ENCODE measurements around the gene RPL27.
A peak's percentile ranks its signal among the peaks of the same experiment; 100 is the strongest.

RPL27 gene

GRCh38 chr17:43021741-43022512 is 23.7 kb downstream of the RPL27 start, which contains the start of gene VAT1:
Gene VAT1 (minus strand): TSS chr17:43022385. CDS start chr17:43022322, 63 bp downstream.
- peak; percentile 79 for DNase-seq

DNA sequence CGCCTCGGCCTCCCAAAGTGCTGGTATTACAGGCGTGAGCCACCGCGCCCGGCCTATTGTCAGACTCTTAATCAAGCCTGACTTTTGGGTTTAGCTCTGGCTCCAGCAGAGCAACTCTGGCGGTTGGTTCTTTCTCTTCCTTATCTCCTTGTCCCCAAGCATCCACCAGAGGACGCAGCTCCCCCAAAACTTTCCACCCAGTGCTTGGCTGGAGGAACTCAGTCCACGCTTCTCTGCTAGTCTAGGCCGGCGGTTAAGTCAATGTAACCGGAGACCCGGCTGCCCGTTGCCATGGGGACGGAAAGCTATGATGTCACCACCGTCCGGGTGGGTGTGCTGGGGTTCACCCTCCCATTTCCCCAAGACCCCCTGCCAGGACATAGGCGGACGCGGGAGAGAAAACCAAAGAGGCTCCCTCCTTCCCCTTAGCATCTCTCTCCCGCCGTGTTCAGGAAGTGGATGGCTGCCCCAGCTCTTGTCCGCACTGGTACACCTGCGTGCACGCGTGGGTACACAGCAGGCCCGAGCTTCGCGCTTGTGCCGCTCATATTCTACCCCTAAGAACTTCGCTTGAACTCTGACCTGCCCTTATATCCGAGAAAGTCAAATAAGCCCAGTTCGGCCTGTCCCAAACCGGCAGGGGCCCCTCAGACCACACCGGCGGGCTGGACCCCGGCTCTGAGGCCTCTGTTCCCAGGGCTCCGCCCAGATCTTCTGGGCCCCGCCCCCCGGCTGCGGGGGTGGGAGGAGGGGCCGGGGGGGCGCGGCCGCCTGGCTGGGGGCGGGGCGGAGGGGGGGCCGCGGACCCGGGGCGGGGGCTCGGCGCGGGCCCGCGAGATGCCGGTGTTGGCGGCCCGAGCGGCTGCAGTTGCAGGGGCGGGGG is 26.4 kb downstream of the RPL27 start, which contains the start of gene RND2:
TSS of gene RND2 (plus strand) at position 825 of the 883 bp plus-strand sequence. CDS start 117 bp downstream, outside the sequence.
- DNase-seq: peak; percentile 97

- no peak for DNase-seq
These were observed 27.1 kb downstream of the RPL27 start for GRCh38 chr17:43025290-43025657.

DNA sequence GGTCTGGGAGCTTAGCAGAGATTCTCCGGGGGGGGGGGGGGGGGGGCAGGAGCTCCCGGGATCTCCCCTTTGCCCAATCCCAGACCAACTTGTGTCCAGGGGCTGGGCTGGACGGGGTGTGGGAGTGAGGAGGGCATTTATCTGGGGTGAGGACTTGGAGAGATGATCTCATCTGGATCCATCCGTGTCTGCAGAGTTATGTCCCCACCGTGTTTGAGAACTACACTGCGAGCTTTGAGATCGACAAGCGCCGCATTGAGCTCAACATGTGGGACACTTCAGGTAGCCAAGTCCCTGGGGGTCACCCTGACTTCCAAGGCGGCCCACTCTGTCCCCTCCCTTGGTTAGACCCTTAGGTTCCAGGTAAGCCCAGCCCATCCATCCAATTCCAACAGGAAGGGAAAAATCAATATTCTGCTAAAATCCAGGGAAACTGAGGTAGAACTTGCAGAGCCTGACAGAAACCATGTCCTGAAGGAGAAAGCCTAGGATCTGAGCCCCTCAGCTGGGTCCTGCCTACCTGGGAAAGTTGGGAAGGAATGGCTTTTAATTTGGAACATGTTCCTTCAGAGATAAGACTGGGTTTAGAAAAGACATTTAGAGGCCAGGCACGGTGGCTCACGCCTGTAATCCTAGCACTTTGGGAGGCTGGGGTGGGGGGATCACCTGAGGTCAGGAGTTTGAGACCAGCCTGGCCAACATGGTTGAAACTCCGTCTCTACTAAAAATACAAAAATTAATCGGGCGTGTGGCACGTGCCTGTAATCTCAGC is 27.7 kb downstream of the RPL27 start:
- DNase-seq: no peak

DNA sequence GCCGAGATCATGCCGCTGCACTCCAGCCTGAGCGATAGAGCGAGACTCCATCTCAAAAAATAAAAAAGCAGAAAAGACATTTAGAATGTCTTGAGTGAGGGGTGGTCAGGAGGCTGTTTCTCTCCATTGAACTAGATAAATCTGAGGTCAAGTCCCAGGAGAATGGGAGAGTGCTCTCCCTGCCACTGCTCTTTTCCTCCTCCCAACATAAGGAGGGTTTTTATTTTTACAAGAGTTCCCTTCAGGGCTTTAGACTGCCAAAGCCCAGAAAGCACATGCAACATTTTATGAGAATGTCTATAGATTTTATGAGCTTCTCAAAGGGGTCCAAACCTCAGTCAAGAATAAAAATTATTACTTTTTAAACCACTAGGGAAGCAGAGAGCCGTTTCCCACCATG is 28.4 kb downstream of the RPL27 start:
- DNase-seq: no peak

- DNase-seq: no peak
These were observed 29.1 kb downstream of the RPL27 start for GRCh38 chr17:43027091-43028032.

DNA sequence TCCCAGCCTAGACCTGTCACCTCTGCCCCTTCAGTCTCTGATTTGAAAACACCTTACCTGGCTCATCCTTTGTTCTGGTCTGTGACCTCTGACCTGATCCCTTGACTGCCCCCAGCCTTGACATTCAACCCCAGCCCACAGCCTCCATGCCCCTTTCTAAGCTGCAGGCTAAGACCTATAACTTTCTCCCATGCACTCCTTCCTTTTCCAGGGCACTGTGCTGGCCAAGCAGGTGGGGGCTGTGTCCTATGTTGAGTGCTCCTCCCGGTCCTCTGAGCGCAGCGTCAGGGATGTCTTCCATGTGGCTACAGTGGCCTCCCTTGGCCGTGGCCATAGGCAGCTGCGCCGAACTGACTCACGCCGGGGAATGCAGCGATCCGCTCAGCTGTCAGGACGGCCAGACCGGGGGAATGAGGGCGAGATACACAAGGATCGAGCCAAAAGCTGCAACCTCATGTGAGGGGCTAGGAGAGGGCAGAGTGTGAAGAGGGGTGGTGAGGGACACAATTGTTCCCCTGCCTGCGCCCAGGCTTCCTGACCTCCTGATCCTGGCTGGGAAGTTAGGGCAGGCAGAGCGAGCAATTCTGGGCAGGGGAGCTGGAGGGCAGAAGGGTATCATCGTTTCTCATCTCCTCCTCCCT is 30.1 kb downstream of the RPL27 start:
- DNase-seq: no peak

GRCh38 chr17:43030137-43030767 is 32.0 kb downstream of the RPL27 start:
- no peak for DNase-seq

DNA sequence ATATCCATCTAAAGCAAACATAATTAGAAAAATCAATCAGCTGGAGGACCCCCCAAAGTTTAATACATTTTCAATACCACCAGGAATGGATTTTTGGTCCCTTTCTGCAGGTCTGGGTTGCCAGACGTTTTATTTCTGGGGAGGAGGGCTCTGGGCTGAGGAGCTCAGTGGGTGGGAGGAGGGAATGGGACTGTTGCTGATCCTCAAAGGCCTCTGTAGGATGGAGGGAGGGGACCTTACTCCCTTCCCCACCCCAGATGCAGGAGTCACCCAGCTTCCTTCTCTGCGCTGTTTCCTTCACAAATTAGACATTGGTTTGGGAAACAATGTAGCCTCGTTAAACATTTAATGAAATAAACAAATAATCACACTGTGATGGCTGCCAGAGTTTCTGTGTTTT is 33.4 kb downstream of the RPL27 start:
- DNase-seq: no peak

DNA sequence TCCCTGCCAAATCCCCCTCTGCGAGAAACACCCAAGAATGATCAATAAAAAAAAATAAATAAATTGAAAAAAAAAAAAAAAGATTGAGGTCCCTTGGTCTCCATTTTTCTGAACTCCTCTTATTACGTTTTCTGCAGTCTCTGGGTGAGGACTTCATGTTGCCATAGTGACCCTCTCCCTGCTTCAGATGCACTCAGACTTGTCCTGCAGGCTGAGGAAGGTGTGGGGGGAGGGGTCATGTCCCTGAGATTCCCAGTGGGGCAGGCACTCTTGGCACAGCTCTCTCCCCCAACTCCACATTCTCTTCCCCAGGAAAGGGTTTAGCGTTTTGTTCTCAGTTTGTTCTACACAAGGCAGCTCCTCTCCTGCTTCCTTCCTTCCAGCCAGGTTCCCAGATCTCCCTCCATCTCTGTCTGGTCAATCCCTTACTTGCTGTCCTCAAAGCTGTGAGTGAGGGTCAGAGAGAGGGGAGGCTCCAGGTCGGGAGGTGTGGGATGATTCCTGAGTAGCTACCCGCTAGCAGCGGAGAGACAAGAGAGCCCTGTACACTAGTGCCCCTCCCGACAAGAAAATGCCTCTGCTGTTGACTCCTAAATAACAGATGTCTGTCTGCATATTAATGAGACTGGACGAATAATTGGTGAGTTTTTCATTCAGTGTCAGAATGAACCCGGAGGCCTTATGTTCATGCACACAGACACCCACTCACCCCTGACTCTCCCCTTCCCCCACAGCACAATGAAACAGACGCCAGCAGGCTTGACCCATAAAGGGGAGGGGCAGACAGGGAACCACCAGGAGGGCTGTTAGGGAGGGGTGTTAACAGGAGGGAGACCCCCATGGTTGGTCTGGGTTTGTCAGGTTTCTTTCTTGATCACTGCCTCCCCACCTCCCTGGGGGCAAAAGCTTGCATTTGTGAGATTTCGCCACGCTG is 36.0 kb downstream of the RPL27 start:
- DNase-seq: no peak

GRCh38 chr17:43034894-43035293 is 36.7 kb downstream of the RPL27 start:
- no peak for DNase-seq

DNA sequence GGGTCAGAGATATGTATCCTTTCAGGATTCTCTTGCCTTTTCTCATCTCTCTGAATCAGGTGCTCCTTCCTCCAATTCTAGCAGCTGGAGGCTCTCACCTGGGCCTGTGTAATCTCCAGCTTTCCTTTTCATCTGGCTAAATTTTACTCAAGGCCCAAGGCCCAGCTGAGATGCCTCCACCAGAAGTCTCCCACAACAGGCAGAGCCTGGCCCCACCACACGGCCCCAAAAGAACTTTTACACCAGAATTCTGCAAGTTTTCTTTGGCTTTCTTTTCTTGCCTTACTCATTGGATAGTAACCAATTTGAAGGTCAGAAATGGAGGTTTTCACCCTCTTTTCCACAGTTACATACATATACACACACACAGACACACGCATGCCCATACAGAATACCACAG is 41.4 kb downstream of the RPL27 start:
- no peak for DNase-seq

DNA sequence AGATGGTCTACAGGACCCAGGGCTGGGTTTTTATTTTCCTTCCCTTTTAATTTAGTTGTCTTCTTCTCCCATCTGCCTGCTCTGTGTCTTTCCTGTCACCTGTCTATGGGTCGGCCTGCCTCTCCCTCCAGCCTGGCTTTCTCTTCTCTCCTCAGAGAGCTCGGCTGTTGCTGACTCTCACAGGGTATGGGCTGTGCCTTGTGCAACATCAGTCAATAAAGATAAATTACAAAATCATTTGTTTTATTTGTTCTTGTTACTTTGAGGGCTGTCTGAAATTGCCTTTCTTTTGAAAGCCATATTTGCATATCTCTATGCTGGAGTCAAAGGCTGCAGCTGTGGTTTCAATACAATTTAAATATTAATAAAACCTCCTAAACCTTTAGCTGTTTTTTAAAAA is 42.4 kb downstream of the RPL27 start:
- no peak for DNase-seq

GRCh38 chr17:43042025-43042628 is 43.9 kb downstream of the RPL27 start:
- peak; percentile 16 for DNase-seq

GRCh38 chr17:43043307-43043706 is 45.1 kb downstream of the RPL27 start:
- DNase-seq: no peak

DNA sequence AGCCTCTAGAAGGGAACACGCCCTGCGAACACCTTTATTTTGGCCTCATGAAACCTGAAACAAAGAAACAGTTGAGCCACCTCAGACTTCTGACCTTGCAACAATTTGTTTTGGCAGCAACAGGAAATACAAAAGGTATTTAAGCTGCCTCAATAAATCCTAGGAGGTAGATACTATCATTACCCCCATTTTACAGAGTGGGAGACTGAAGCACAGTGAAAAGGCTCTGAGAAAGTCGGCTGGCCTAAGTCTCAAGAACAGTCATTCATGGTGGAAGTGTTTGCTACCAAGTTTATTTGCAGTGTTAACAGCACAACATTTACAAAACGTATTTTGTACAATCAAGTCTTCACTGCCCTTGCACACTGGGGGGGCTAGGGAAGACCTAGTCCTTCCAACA is 45.8 kb downstream of the RPL27 start:
- no peak for DNase-seq

DNA sequence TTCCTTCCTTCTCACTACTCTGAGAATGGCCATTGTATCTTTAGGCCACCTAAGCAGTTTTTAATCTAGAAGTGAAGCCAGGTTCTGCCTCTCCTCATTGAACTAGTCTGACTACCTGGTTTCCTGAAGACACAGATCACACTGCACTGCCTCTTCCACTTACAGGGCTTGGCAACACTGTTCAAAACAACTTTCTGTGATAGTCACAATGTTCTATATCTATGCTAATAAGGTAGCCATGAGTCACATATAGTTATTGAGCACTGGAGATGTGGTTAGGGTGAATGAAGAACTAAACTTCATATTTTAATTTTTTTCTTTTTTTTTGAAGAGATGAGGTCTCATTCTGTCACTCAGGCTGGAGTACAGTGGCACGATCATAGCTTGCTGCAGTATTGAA is 53.8 kb downstream of the RPL27 start:
- no peak for DNase-seq
